ENCODE data around the gene CAMSAP1.

Gene CAMSAP1

DNA sequence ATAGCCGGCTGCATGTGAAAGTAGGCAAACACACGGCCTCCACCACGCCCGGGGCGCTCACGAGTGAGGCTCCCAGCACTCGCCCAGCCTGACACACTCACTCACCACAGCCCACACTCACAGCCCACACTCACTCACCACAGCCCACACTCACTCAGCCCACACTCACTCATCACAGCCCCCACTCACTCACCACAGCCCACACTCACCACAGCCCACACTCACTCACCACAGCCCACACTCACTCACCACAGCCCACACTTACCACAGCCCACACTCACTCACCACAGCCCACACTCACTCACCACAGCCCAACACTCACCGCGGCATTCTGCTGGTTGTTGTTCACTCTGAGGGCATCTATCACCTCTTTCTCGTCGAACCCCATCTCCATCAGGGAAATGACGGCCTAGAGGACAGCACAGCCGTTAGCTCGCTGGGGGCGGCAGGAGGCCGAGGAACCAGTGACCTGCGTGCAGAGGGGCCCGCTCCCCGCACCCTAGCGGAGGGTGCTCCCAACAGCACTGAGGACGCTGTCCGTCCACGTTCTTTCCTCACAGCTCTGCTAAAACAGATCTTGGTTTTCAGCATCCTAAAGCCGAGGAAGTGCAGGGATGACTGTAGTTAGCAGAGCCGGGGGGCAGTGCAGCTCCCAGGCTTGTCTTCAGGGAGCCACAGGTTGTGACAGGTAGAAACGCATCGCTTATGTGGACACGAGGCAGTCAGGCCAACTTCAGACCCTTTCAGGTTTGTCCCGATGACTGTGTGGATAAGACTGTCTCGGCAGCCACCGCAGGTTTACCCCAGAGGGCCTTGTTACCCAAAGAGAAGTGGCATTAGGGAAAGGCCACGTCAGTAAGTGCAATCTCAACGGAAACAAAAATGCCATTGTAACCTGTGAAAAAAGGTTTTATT lies 32.3 kb upstream of the CAMSAP1 start:
- no peak for FAIRE-seq

DNA sequence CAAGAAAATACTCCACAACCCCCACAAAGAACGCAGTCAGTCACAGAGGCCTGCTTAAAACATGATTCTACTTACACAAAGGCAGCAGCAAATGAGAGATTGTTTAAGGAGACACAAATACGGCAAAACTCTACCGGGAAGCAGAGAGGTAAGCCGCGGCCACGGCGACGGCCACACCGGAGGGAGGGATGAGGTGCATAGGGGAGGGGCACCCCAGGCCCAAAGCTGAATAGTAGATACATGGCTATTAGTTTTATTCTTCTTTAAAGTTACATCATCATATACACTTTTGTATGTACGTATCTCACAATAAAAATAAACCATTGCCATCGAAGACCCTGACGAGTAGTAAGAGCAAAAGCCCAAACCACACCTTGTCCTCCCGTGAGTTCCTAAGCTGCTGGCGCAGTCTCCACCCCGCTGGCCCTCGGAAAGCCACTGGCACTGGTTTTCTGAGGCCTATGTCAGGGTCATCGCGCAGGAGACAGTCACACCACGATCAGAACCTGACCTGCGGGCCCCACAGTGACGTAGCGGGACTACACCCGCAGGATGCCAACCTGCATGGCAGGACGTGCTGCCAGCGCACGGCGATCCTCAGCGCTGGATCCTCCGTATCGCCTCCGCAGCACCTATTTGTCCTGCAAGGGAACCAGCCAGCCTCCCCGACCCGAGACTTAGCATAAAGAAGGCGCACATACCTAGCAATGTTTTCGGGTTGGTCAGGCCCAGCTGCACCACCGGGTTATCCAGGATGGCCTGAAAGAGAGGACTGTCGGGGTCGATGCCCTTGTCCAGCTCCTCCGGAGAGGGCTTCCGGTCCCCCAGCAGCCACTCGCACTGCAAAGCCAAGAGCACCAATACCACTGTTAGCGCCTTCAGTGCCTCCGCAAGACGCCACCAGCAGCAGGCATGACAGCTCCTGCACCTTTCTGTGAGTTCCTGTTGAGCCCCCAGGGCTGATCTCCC lies 30.5 kb upstream of the CAMSAP1 start:
- FAIRE-seq = no peak

DNA sequence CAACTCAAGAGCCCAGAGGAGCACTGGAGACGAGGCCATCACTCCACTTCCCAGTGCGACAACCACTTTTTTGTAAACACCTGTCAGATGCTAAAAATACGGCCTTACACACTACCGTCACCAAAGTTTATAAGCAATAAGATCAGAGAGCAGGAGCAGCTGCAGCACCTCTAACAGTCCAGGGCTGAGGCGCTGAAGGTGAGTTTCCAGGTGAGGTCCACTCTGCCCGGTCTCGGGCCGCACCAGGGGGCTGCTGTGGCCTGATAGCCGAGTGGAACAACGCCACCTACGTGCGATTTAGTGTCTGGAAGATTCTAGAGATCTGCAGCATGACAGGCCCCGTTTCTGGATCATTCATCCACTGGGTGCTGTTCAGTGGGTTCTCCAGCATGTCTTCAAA lies 25.8 kb upstream of the CAMSAP1 start:
- FAIRE-seq = no peak

DNA sequence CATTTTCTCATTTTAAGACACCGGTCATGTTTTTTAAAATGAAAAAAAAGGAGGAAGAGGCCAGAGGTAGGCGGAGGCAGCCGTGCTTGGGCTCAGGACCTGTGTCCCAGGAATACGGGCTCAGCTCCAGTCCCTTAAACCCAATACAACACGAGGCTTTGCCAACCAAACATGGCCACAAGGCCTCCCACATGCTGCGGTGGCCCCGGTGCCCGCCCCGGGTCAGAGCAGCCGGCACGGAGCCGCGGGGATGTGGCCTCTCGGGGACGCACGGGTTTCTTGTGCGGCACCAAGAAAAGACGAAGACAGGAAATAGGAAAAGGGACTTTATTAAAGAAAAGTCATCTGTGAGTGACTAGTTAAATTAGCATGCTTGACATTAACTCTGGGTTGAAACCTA lies 25.3 kb upstream of the CAMSAP1 start:
- FAIRE-seq = no peak

DNA sequence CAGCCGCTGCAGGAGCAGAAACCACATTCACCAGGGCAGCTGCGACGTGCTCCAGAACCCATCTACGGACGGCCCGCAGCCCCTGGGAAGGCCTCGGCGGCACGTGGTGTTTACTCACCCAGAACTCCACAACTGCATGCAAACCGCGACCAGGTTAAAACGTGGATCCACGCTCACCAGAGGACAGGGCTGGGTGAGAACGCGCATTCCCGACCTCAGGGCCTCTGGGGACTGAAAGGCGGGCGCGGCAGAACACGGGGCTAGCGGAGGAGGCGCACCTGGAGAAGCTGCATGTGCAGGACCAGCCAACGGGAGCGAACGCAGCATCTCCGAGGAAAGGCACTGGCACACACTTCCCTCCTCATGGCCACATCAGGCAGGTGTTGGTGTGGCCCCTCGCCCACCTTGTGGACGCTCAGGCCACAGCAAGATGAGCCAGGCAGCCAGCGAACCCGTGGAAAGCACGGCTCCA lies 24.0 kb upstream of the CAMSAP1 start:
- FAIRE-seq = no peak

DNA sequence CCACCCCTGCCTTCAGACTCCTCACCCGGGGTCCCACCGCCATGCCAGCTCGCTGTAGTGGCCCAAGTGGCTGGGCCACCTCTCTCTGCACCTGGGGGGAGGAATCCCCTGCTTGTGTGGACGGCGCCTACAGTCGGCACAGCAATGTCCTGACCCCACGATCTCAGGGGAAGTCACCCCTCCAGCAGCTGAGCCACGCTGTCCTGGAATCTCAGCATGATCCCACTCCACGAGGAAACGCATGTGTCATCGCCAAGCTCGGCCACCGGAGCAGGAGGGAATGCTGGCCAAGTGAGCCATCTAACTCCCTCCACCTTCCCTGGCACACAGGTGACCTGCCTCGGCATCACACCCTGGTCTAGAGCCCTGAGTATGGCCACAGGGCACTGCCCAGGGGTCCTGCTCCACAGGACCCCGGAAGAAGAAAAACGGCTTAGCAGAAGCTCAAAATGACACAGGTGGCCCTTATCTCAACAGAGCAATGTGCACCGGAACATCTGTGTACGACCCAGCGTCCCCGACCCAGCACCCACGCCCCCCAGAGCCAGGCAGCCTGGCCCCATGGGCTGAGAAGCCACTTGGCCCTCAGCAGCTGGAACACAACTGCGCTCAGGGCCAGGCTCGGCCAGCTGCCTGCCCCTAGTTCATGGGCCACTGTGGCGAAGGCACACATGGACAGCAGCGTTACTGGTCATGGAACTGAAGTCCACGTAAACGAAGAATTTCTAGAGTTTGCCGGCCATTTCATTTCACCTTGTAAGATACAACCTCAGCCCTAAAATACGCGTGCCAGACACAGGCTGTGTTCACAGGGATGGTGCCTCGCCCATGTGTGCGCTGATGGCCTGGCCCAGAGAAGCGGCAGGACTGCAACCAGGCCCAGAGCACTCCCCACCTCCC lies 23.4 kb upstream of the CAMSAP1 start:
- FAIRE-seq = no peak

DNA sequence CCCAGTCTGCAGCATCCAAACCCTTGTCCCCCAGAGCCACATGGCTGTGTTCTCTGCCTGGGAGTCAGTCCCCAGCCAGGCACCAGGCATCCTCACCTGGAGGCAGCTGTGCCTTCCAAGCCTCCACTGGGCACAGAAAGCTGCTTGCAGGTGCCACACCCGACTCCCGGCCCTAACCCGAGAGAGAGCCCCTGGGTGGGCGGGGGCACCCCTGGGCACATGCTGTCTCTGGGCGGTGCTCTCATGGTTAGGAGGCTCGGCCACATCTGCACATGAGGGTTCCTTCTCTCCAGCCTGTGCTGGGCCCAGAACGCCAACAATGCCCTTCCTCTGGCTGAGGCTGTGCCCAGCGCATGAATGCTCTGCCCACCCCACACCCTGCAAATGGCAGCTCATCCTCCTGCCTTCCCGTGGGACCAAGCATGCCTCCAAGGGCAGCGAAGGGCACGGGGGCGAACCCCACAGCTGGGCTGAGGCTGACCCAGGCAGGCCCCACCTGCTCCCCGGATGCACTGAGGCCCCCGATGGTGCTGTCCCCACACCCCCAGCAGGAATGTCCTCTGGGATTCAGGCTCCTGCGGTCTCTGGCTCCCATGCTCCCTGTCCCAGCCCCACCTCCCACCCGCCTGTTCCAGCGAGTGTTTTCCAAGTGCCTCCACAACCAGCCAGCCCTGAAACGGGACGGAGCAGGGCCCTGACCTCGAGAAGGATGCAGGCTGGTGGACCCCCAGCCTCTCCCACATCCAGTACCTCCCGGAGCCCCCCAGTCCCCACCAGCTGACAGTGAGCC lies 22.5 kb upstream of the CAMSAP1 start:
- FAIRE-seq = no peak

DNA sequence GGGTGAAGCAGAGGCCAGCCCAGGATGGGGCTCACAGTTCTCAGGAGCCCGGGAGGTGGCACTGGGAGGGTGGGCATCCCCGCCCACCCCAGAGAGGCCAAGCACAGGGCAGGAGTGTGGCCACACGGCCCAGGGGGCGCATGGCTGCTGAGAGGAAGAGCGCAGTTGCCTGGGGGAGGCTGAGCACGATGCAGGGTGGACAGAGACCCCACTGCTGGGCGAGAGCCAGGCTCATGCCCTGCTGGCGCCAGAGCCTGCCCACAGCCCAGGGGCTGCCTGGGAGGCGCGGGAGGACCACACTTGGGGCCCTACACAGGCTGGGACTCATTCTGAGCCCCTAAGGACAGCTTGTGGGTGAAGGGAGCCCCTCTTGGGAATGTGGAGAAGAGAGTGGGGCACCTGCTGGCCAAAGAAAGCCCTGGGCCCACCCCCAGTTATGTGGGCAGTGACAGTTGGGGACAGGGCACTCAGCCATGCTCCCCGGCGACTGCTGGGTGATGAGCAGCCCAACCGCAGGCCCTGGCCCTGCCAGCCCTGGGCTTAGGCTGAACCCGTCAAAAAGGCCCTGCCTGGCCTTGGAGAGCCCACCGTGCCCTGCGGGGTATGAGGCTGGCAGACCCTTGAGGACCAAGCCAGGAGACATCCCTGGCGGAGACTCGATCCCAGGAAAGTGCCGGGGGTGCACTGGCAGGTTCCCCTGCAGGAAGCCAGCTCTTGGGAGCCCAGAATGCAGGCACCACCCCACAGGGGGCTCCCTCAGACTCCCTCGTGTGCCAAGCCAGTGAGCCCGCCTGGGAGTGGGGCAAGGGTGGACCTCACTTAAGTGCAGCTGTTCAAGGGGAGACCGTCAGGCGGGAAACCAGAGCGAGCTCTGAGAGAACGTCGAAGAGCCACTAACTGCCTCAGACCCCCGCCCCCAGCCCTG lies 21.6 kb upstream of the CAMSAP1 start:
- no peak for FAIRE-seq

DNA sequence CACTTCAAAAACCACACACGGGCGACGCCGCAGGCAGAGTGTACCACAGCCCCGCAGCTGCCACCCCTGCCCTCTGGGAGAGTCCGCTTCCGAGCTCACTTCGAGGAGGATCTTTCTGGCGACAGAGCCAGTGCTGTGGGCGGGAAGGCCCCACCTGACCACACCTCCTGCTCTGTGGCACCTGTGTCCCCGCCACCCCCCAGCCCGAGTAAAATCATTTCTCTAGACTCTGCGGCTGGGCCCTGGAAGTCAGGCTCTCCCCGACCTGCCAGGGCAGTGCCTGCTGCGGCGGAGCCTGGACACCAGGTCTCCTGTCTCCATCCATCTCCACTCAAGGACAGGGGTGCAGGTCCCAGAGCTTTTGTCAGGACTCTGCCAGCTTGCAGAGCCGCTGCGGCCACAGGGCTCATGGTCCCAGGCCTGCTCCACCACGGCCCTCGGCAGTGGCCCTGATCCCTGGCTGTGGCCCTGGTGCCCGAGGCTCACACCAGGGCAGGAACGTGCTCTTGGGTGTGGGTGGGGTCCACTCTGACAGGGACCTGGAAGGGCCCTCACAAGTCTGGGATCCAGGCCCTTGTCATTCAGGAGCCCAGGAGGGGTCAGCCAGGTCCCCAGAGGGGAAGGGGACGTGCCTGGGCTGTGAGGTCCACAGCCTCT lies 20.9 kb upstream of the CAMSAP1 start:
- no peak for FAIRE-seq

DNA sequence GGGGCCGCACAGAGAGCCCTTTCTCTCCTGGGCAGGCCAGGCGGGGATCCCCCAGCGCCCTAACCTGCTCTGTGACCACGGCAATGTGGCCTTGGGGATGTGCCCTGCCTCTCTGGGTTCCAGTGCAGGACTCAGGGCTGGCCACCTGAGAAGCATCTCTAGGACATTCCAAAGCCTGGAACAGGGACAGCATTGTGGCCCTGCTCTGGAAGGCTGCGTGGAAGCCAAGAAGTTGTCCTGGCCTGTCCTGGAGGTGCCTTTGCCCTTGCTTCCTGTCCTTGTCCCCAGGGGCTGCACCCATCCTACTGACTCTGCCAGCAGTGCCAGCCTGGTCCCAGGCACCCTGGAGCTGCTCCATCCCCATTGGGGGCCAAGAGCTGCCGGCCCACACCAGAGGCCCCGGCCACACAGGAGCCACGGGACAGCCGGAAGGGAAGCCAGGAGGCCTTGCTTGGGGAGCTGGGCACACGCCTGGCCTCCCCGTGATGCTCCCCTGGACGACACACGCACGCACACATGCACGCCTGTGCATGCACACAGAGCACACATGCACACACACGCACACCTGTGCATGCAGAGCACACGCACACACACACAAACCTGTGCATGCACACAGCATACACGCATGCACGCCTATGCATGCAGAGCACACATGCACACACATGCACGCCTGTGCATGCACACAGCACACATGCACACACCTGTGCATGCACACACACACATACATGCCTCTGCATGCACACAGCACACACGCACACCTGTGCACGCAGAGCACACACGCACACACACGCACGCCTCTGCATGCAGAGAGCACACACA lies 20.1 kb upstream of the CAMSAP1 start:
- no peak for FAIRE-seq

DNA sequence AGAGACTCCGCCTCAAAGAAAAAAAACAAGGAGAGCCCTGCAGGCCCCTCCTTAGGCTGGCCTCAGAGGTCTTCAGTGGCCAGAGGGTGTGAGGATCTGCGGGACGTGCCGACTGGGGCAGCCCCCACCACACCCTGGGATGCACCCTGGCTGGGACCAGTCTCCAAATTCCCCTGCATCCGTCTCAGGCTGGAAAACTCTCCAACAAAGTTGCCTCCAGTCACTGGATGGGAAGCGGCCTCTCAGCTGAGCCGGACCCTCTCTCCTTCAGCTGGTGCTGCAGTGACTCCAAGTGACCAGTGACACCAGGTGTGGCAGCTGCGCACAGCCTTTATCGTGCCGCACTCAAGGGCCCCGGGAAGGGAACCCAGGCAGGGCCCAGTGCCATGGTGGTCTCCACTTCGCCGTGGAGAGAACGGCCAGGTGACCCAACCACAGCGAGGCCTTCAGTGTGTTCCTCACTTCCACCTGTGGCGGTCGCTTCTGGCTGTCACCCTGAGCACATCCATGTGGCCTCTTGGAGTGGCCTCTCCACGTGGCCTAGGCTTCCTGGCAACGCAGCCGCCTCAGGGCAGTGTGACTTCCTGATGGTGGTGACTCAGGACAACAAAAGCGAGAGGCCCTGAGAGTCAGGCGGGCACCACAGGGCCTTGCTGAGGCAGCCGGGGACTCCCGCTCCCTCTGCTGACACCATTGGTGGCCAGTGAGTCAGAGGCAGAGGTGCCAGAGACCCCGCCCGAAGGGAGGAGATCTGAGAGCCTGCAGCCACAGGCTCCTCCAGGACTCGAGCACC lies 19.3 kb upstream of the CAMSAP1 start:
- FAIRE-seq = no peak

DNA sequence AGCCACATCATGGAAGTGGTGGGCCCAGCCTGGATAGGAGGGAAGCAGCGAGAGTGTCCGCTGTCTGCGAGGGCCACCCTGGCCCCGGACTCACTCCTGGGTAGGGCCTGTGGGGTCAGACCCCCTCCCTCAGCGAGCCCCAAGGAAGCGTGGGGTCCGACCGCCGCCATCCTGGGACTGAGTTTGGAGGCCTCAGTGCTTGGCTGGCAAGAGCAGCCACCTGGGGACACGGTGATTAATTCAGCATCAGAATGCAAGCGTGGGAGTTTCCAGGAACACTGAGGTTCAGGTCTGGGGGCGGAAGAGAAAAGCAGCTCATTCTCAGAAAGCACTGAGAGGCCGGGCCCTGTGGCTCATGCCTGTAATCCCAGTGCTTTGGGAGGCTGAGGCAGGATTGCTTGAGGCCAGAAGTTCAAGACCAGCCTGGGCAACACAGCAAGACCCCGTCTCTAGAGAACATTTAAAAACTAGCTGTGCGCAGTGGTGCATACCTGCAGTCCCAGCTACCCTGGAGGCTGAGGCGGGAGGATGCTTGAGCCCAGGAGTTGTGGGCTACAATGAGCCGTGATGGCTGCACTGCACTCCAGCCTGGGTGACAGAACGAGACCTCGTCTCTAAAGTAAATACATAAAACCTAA lies 18.3 kb upstream of the CAMSAP1 start:
- no peak for FAIRE-seq

DNA sequence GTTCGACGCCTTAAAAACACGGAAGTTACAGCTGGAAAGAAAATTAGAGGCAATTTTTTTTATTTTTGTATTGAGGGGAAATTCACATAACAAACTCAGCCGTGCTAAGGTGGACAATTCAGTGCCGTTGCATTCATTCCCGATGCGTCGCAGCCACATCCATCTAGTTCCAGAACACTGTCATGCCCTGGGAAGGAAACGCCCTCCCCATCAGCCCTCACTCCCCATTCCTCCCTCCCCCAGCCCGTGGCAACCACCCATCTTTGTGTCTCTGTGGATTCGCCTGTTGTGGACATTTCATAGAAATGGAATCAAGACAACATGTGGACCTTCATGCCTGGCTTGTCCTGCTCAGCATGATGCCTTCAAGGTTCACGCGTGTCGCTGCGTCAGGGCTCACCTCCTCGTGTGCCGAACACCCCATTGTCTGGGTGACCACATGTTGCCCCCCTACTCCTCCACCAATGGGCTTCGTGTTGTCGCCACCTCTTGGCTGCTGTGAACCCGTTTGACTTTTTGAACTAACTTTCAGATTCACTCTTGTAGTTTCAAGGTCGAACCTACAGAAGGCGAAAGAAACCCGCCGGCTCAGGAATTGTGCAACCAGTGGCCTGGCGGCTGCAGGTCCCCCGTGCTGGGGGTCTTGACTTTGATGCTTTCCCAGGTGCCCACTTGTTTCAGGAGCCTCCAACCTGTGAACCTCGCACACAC lies 17.4 kb upstream of the CAMSAP1 start:
- FAIRE-seq = no peak

DNA sequence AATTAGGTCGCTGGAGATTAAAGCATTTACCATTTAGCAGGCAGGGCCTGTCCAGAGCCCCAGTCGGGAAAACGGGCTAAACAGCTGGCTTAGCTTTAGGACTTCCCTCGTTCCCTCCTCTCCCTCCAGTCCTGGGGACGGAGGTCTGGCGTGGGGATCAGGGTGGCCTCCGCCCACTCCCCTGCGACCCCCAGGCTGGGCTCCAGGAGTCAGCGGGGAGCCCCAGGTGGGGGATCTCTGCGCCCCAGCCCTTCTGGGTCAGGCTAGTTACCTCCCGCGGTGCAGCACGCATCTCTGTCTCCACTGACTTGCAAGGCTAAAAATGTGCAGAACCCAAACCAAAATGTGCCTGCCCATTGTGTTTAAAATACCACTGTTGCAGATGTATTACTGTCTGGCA lies 16.2 kb upstream of the CAMSAP1 start:
- no peak for FAIRE-seq

DNA sequence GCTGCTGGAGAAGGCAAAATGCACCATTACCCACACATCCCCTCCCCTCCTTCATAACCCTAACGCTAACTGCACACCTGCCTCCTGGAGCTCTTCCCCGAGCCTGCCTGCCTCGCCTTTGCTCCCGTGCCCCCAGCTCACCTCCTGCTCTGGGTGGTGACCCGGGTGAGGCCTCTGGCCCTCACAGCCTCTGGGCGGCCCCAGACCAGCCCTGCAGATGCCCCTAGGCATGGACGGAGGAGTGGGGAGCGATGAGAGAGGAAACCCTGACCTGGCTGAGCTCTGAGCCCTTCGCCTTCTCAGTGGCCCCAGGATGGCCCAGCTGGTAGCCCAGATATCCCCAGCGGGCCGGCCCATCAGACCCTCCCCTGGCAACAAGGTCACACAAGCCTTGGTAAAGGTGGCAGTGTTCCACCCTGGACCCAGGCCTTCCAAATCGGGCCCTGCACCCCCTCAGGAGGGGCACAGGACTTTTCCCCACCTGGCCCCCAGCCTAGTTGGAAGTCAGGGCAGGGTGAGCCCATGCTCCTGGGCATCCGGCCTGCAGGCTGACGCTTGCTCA lies 14.5 kb upstream of the CAMSAP1 start:
- no peak for FAIRE-seq

DNA sequence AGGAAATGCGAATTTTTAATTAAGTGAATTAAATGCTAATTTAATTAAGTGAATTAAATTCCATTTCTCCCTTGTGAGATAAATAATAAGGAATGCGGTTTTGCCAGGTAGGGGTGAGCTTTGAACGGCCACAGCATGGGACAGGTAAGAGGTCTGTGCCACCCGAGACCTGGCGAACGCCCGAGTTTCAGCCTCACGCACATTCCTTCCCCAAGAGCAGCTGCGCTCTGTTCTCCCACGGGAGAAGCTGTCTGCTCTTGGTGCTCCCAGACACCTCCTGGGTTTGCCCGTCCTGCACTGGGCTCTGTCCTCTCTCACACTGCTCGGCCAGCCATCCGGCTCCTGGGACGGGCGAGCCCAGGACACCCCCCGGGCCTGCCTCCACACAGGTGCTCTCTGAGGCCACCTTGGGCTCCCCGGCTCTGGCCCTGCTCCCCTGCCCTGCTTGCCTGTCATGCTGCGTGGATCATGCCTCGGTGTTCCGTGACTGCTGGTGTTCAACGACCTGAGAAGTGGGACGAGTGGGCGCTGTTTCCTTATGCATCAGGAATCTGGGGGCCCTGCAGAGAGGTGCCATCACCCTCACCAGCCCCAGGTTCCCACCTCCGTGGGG lies 13.7 kb upstream of the CAMSAP1 start:
- FAIRE-seq = no peak

Data from colon (tissue), 2 donors.